HepG2 (cell line): Measurements from ENCODE around the gene IL21R. TPM values are rescaled to one million over a fixed set of nuclear protein-coding genes. Genes with fewer than 3 reads are reported as not detected.

ENCODE experiments used
- CHD2 ChIP-seq: IDR thresholded peaks from 2 replicates; pipeline ENCODE4 v1.6.1; 2011; ENCODE audit warnings: low read depth, low read length, improper control_type of control experiment
- HOXA7 ChIP-seq: sonication (generic); formaldehyde crosslinking; IDR thresholded peaks from 2 replicates; pipeline ENCODE4 v1.8.1; 2022; ENCODE audit warnings: mild to moderate bottlenecking, missing genetic modification reagents, moderate library complexity
- MLXIP ChIP-seq: sonication (generic); formaldehyde crosslinking; IDR thresholded peaks from 2 replicates; pipeline ENCODE4 v1.9.0; 2021; ENCODE audit warnings: missing genetic modification reagents, borderline replicate concordance
- RERE ChIP-seq: IDR thresholded peaks from 2 replicates; pipeline ENCODE4 v1.6.1; 2016; ENCODE audit warnings: low read depth, missing genetic modification reagents, missing compliant biosample characterization
- TBX3 ChIP-seq: fragments of 450-650 bp; IDR thresholded peaks from 2 replicates; pipeline ENCODE4 v1.6.1; 2017; ENCODE audit warnings: antibody characterized with exemption, mild to moderate bottlenecking, inconsistent platforms, borderline replicate concordance
- ZNF124 ChIP-seq: sonication (generic); formaldehyde crosslinking; IDR thresholded peaks from 2 replicates; pipeline ENCODE4 v1.4.0; 2020; ENCODE audit warnings: missing genetic modification reagents
- ZNF232 ChIP-seq: sonication (generic); formaldehyde crosslinking; IDR thresholded peaks from 2 replicates; pipeline ENCODE4 v1.4.0; 2020; ENCODE audit warnings: missing genetic modification reagents, borderline replicate concordance
- ZNF619 ChIP-seq: sonication (generic); formaldehyde crosslinking; IDR thresholded peaks from 2 replicates; pipeline ENCODE4 v1.4.0; 2020; ENCODE audit warnings: mild to moderate bottlenecking, missing genetic modification reagents
- ZNF672 ChIP-seq: sonication (generic); formaldehyde crosslinking; IDR thresholded peaks from 2 replicates; pipeline ENCODE4 v1.8.1; 2022; ENCODE audit warnings: missing genetic modification reagents
- polyA plus RNA-seq, 8 experiments: library from polyadenylated mRNA; depleted of rRNA in 3 of 8; stranded (reverse) in 7 of 8; unstranded in 1 of 8; fragments of >200 nt; fragmentation: Illumina TruSeq in 4 of 8; extraction: Trizol in 4 of 8; gene quantifications; 2 replicates each; pipeline versions ENCODE4 v1.2.1 to v1.2.3, GENCODE V29; 2011 to 2016; ENCODE audit warnings: low read depth in 4 of 8, missing spikeins in 1 of 8, mixed read lengths in 1 of 8; ENCODE audit not compliant: insufficient read depth in 1 of 8
- total RNA-seq, 5 experiments: library from RNA; depleted of rRNA; stranded (reverse); fragments of >200 nt; fragmentation: Illumina TruSeq; extraction: Trizol; gene quantifications; 2 replicates each; pipeline ENCODE4 v1.2.3, GENCODE V29; 2016; ENCODE audit warnings: low read depth in 1 of 5
- TF ChIP-seq, protein P1 (sequence below): sonication (generic); formaldehyde crosslinking; IDR thresholded peaks from 2 replicates; pipeline ENCODE4; 2020; ENCODE audit warnings: missing genetic modification reagents, mild to moderate bottlenecking, borderline replicate concordance
- TF ChIP-seq, protein P2 (sequence below): sonication (generic); formaldehyde crosslinking; IDR thresholded peaks from 2 replicates; pipeline ENCODE4 v1.5.1; 2020; ENCODE audit warnings: missing genetic modification reagents, mild to moderate bottlenecking, borderline replicate concordance

The IL21R gene
- total and polyA plus RNA-seq, 2 of the 13 experiments (the other 11 are each of a cell fraction or from before 2014, with no cell fraction given) = 0.49 to 0.64 TPM

DNA sequence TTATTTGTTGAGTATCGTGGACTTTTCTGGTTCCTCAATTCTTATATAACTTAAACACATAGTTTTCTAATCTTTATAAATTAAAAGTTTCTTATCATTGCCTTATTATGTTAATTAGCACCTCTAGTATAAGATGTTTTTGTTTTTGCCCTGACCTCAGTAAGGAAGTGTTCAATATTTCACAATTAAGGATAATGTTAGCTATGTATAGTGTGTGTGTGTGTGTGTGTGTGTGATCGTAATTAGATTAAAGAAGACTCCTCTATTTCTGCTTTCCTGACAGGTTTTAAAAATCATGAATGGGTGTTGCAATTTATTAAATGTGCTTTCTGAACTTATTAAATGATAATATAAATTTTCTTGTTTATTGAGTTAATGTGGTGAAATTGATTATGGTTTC, 12.0 kb downstream of the IL21R start (continued):
- TF ChIP-seq RERE (CRISPR knock-in tag) = no peak
- no peak for TF ChIP-seq ZNF232
- no peak for TF ChIP-seq TBX3
- TF ChIP-seq ZNF619 (CRISPR knock-in tag) = no peak
- no peak for TF ChIP-seq ZNF672
- TF ChIP-seq, protein P1, sequence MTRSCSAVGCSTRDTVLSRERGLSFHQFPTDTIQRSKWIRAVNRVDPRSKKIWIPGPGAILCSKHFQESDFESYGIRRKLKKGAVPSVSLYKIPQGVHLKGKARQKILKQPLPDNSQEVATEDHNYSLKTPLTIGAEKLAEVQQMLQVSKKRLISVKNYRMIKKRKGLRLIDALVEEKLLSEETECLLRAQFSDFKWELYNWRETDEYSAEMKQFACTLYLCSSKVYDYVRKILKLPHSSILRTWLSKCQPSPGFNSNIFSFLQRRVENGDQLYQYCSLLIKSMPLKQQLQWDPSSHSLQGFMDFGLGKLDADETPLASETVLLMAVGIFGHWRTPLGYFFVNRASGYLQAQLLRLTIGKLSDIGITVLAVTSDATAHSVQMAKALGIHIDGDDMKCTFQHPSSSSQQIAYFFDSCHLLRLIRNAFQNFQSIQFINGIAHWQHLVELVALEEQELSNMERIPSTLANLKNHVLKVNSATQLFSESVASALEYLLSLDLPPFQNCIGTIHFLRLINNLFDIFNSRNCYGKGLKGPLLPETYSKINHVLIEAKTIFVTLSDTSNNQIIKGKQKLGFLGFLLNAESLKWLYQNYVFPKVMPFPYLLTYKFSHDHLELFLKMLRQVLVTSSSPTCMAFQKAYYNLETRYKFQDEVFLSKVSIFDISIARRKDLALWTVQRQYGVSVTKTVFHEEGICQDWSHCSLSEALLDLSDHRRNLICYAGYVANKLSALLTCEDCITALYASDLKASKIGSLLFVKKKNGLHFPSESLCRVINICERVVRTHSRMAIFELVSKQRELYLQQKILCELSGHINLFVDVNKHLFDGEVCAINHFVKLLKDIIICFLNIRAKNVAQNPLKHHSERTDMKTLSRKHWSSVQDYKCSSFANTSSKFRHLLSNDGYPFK = no peak
- TF ChIP-seq, protein P2, sequence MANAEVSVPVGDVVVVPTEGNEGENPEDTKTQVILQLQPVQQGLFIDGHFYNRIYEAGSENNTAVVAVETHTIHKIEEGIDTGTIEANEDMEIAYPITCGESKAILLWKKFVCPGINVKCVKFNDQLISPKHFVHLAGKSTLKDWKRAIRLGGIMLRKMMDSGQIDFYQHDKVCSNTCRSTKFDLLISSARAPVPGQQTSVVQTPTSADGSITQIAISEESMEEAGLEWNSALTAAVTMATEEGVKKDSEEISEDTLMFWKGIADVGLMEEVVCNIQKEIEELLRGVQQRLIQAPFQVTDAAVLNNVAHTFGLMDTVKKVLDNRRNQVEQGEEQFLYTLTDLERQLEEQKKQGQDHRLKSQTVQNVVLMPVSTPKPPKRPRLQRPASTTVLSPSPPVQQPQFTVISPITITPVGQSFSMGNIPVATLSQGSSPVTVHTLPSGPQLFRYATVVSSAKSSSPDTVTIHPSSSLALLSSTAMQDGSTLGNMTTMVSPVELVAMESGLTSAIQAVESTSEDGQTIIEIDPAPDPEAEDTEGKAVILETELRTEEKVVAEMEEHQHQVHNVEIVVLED (CRISPR knock-in tag) = no peak
- no peak for TF ChIP-seq CHD2
- TF ChIP-seq ZNF124 = no peak
- TF ChIP-seq HOXA7 (CRISPR knock-in tag) = no peak
- TF ChIP-seq MLXIP (CRISPR knock-in tag) = no peak
- TF ChIP-seq, all 625 proteins: peak for 0
